ENCODE measurements around the gene ZNF689. TPM values are rescaled to one million over a fixed set of nuclear protein-coding genes. Genes with fewer than 3 reads are reported as not detected.
A peak's percentile ranks its signal among the peaks of the same experiment; 100 is the strongest.

ZNF689 gene
- total and polyA plus RNA-seq, 7 donors, result 3.4 to 9.6 (median 5.8) TPM

DNA sequence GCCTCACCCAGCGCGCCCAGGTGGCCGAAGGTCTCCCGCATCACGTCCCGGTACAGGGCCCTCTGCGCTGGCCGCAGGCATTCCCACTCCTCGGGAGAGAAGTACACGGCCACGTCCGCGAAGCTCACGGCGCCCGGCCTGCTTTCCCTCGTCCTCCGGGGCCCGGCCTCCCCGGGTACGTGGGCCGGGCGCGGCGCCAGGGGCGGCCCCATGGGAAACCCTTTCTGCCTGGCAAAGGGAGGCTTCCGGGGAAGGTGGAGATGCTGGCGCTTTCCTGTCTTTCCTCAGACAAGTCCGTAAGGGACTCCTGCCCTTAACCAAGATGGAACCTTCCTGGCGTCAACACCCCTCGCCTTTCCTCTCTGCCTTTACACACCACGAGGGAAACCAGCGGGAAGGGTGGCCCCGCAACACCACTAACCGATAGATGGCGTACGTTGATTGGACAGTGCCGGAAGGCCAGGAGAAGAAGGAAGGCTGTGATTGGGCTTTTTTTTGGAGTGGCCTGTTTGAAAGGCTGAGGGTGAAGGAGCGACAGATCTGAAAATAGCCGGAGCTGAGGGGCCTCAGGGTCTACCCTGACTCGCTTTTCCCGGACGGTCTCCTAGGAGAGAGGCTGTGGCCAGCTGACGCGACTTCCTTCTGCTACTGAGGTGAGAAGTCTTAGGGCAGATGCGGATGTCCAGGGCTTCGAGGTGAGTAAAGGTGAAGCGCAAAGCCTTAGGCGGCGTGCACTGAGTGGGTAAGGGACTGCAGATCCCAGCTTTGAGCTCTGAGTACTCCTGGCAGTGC, 24.6 kb downstream of the ZNF689 start, which contains the start of gene ZNF785:
ZNF785 (minus strand) TSS at position 298 of the 792 bp plus-strand sequence; CDS start at position 212, 86 bp downstream.
- DNase-seq (peak; percentile 96 to 97), ATAC-seq (peak; percentile 99 to 100 (median 100))
- H3K4me3 ChIP-seq, result peak within 1 kb of the TSS; percentile 81
- TF ChIP-seq, protein P1, sequence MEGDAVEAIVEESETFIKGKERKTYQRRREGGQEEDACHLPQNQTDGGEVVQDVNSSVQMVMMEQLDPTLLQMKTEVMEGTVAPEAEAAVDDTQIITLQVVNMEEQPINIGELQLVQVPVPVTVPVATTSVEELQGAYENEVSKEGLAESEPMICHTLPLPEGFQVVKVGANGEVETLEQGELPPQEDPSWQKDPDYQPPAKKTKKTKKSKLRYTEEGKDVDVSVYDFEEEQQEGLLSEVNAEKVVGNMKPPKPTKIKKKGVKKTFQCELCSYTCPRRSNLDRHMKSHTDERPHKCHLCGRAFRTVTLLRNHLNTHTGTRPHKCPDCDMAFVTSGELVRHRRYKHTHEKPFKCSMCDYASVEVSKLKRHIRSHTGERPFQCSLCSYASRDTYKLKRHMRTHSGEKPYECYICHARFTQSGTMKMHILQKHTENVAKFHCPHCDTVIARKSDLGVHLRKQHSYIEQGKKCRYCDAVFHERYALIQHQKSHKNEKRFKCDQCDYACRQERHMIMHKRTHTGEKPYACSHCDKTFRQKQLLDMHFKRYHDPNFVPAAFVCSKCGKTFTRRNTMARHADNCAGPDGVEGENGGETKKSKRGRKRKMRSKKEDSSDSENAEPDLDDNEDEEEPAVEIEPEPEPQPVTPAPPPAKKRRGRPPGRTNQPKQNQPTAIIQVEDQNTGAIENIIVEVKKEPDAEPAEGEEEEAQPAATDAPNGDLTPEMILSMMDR (IDR thresholded peaks at IDR 0.05), result peak; percentile 10
- H3K9me3 ChIP-seq, result no peaks in the 10 kb centered on the region
- H3K27me3 ChIP-seq (ENCODE audit: insufficient read depth in 3 of 3, low read length in 2 of 3), result no peaks in the 10 kb centered on the region
- H3K36me3 ChIP-seq (ENCODE audit: insufficient read depth in 1 of 2, low read depth in 1 of 2), result peaks cover 7 to 45% of the 10 kb centered on the region in 2 donors
- WGBS, 3 donors, result 0 to 1% (median 1%) methylated on average over 46 to 50 of the region's 50 CpGs
- H3K27ac ChIP-seq, result peak within 1 kb of the TSS; percentile 87
- peaks cover 11% of the 10 kb centered on the region for H3K4me1 ChIP-seq
- intact Hi-C loops (cut with DNase I), result loop anchor here in 1 of 2 donors (1.0 to 5.0 kb wide), 3 partner anchors 27 to 51 kb away; partner anchors contain the start of genes ZNF747 and ZNF764

DNA sequence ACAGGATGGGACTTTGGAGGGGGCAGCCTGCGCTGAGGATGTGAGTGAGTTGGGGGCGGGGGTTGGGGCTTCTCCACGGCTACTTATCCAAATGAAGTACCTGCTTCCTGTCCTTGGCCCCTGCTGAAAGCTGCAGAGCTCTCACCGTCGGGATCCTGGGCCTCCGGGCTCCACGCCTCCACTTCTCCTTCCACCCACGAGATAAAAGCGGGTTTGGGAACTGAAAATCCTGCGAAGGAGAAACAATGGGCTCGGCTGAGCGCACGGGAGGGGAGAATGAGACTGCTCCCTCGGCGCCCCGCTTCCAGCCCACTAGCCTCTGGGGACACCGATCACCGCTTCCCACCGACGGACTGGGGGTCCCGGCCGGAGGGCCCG, 25.2 kb downstream of the ZNF689 start:
- H3K4me1 ChIP-seq, result peaks cover 11% of the 10 kb centered on the region
- 1 to 4% (median 2%) methylated on average over 19 to 23 of the region's 23 CpGs for WGBS, 3 donors

DNA sequence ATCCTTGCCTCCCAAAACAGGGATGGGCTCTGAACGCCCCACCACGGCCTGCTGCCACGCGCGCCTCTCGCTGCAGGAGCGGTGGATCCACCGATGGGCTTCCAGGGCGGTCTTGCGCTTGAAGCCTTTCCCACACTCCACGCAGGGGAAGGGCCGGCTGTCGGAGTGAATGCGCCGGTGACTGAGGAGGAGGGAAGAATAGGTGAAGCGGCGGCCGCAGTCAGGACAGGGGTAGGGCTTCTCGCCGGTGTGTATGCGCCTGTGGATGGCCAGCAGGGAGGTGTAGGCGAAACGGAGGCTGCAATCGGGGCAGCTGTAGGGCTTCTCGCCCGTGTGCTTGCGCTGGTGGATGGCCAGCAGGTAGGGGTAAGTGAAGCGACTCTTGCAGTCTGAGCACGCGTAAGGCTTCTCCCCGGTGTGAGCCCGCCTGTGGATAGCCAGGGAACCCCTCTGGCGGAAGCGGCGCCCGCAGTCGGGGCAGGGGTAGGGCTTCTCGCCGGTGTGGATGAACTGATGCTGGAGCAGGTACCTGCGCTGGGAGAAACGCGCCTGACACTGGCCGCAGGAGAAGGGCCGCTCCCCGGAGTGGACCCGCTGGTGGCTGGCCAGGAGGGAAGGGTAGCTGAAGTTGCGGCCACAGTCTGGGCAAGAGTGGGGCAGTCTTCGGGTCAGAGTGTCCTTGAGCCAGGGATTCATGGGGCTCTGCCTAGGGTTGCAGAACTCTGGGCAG, 27.4 kb downstream of the ZNF689 start:
- Histone ChIP-seq H3K4me1 (peaks cover 11% of the 10 kb centered on the region), H3K36me3 (ENCODE audit: insufficient read depth in 1 of 2, low read depth in 1 of 2) (peaks cover 7 to 64% of the 10 kb centered on the region in 2 donors)
- DNase-seq, result no peak

More for the DNA sequence above, 25.2 kb downstream of the ZNF689 start:
- no peaks in the 10 kb centered on the region for H3K9me3 ChIP-seq
- intact Hi-C loops (cut with DNase I), result loop anchor here in 1 of 2 donors (1.0 to 5.0 kb wide), 3 partner anchors 27 to 50 kb away; partner anchors contain the start of genes ZNF747 and ZNF764
- H3K36me3 ChIP-seq (ENCODE audit: insufficient read depth in 1 of 2, low read depth in 1 of 2), result peaks cover 7 to 48% of the 10 kb centered on the region in 2 donors
- TF ChIP-seq, protein P1 (IDR thresholded peaks at IDR 0.05), result no peak
- H3K27me3 ChIP-seq (ENCODE audit: insufficient read depth in 3 of 3, low read length in 2 of 3), result no peaks in the 10 kb centered on the region
- ATAC-seq (peak in 2 of 4 donors; percentile 1 to 2), DNase-seq (no peak)
- H3K27ac ChIP-seq, result peak overlapping the region; percentile 87
- peak overlapping the region; percentile 81 for H3K4me3 ChIP-seq

DNA sequence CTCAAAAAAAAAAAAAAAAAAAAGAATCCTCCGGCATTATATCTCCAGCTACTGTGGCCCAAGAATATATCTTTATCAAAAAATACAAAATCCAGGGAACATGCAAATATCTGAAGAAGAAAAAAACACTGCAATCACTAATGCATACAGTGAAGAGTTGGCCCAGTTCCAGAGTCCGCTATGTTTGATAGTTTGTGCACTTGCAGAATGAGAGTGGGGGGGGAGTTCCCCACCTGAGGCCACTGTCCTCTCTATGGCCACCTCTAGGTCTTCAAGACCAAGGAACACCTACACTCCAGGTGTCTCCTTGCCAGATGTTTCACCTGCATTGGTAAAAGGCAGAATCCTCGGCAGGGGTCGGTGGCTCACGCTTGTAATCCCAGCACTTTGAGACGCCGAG, 28.7 kb downstream of the ZNF689 start:
- Histone ChIP-seq H3K4me1 (peaks cover 11% of the 10 kb centered on the region), H3K9me3 (no peaks in the 10 kb centered on the region), H3K27me3 (ENCODE audit: insufficient read depth in 3 of 3, low read length in 2 of 3) (no peaks in the 10 kb centered on the region), H3K4me3 (no peak overlapping the region), H3K36me3 (ENCODE audit: insufficient read depth in 1 of 2, low read depth in 1 of 2) (peaks cover 7 to 64% of the 10 kb centered on the region in 2 donors), H3K27ac (no peak overlapping the region)
- TF ChIP-seq, protein P1 (IDR thresholded peaks at IDR 0.05), result no peak
- DNase-seq (no peak), ATAC-seq (no peak)
- intact Hi-C loops (cut with DNase I), result no loop called here
- WGBS, 3 donors, result 85 to 91% (median 85%) methylated on average over 7 of the region's 7 CpGs

More for the DNA sequence above, 27.4 kb downstream of the ZNF689 start:
- Histone ChIP-seq H3K9me3 (no peaks in the 10 kb centered on the region), H3K27ac (no peak overlapping the region), H3K27me3 (ENCODE audit: insufficient read depth in 3 of 3, low read length in 2 of 3) (no peaks in the 10 kb centered on the region), H3K4me3 (no peak overlapping the region)
- ATAC-seq, result no peak
- 94 to 95% (median 95%) methylated on average over 48 of the region's 48 CpGs for WGBS, 3 donors
- TF ChIP-seq, protein P1 (IDR thresholded peaks at IDR 0.05), result no peak
- intact Hi-C loops (cut with DNase I), result no loop called here
